Stimulated activated CD8-positive, alpha-beta memory T cell treated with anti-CD3 and anti-CD28 coated beads, Interleukin-15, amount 100 ng/mL, for 4 hours (primary cell): ENCODE measurements around the gene D2HGDH.

Source experiments
- DNase-seq, 2 donors: peaks; one replicate each; pipeline ENCODE4 v3.0.0-alpha.2; 2020; ENCODE audit warnings: low read depth in 2 of 2

D2HGDH gene

DNA sequence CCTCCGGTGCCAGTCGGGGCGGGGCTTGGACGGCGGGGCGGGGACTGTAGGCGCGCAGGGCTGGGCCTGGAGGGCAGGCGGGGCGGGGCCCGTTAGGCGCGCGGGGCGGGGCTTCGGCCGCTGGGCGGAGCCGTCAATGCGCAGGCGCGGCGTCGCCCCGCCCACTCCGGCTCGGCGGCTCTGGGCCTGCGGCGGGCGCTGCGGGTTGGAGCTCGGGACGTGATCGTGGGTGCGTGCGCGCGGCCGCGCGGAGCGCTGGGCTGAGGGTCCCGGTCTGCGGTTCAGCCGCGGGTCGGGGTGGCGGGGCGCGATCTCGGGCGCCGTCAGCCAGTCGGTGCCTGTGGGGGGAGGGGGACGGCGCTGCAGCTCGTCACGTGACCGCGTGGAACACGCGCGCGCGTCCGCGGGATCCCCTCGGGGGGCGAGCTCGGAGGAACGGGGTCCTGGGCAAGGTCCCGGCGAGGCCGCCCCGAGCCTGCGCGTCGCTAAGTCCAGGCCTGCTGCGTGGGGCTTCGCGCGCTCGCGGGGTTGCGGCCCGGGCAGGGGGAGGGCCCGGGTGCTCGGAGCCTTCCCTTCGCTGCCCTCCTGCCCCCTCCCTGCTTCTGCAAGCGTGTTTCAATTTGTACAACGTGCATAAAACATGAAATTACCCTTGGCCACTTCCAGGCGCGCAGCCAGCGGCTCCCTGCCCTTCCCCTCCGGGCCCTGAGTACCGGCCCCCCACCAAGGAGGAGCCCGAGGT lies at the start of gene D2HGDH:
D2HGDH (plus strand) TSS at position 164 of the 742 bp plus-strand sequence. CDS start 595 bp downstream, outside the sequence.
- DNase-seq, result peak; percentile 81 to 85

DNA sequence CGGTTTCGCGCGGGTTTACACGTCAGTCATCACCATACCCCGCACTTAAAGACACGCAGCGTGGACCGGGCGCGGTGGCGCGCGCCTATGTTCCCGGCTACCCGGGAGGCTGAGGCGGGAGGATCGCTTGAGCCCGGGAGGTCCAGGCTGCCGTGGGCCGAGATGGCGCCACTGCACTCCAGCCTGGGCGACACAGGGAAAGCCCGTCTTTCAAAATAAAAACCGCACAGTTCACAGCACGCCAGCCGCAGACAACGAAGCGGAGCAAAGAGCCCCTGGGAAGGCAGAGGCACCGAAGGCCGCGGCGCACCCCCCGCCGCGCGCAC lies 48.1 kb upstream of the D2HGDH start:
- DNase-seq, result no peak

- peak; percentile 87 to 93 for DNase-seq
Observed at GRCh38 chr2:241686650-241687425, 47.6 kb upstream of the D2HGDH start, which contains the start of gene DTYMK. Gene DTYMK, minus strand, starts transcription at chr2:241686815. Its CDS starts 32 bp downstream, at chr2:241686783.

GRCh38 chr2:241689306-241689705 lies 45.1 kb upstream of the D2HGDH start:
- no peak for DNase-seq

DNA sequence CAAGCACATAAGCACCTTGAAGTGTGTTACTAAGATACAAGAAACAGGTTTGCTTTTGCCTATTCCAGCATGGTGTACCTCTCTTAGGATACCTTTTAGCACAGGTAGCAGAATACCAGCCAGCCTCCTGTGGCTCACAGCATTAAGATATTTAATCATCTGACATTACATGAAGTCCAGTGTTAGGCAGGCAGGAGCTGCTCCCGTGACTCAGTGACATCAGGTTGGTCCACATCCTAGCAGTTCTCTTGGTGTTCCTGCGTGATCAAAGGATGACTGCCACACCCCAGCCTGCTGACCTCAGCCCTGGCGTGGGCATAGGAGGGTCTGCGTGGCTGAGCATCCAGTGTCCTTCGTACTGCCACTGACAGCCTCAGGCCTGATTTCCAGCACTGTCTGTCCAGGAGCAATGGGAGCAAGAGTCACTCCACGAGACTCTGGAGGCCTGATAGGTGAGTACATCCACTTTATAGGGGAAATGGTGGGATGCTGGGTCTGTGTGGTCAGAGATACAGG lies 44.2 kb upstream of the D2HGDH start:
- DNase-seq, result no peak

GRCh38 chr2:241692448-241692847 lies 42.0 kb upstream of the D2HGDH start:
- no peak for DNase-seq

GRCh38 chr2:241695651-241696050 lies 38.8 kb upstream of the D2HGDH start:
- no peak for DNase-seq

DNA sequence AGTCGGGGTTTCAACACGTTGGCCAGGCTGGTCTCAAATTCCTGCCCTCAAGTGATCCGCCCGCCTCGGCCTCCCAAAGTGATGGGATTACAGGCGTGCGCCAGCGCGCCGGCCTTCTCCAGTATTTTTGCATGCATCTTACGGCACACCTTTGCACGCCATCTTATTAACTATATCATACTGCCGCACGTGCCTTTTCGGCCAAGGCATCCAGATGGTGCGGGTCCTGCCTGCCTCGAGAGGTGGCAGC lies 33.4 kb upstream of the D2HGDH start:
- DNase-seq, result no peak

DNA sequence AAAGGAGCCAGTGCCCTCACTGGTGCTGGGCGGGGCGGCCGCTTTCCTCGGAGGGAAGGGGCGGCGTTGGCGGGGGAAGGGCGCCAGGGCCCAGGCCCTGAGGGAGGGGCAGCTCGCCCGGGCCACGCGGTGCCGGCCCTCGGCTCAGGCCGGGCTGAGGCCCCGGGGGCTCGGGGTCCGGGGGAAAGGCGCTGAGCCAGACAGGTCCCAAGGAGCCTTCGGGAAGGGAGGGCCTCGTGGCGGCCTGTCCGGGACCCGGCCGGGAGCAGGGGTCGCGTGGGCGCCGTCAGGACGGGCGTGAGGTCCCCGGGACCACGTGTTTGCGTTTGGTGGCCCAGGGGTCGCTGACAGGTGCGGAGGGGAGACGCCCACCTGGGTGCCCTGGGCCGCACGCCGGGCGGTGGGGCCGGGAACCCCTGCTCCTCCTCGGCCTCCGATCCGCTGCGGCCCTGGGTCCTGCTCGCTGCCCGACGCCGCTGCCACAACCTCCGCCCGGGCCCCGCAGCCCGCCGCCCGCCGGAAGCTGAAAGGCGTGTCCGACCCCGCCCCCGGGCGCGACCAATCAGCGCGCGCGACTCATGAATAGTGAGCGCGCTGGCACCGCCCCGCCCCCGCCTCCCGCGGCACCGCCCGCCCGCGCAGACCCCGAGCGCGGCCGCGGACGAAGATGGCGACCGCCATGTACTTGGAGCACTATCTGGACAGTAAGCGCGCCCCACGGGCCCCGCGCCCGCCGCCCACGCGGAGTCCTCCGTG lies 32.9 kb upstream of the D2HGDH start, which contains the start of gene ING5:
ING5 (plus strand) TSS at position 641 of the 756 bp plus-strand sequence; CDS start at position 668, 27 bp downstream.
- DNase-seq, result peak; percentile 88 to 91

DNA sequence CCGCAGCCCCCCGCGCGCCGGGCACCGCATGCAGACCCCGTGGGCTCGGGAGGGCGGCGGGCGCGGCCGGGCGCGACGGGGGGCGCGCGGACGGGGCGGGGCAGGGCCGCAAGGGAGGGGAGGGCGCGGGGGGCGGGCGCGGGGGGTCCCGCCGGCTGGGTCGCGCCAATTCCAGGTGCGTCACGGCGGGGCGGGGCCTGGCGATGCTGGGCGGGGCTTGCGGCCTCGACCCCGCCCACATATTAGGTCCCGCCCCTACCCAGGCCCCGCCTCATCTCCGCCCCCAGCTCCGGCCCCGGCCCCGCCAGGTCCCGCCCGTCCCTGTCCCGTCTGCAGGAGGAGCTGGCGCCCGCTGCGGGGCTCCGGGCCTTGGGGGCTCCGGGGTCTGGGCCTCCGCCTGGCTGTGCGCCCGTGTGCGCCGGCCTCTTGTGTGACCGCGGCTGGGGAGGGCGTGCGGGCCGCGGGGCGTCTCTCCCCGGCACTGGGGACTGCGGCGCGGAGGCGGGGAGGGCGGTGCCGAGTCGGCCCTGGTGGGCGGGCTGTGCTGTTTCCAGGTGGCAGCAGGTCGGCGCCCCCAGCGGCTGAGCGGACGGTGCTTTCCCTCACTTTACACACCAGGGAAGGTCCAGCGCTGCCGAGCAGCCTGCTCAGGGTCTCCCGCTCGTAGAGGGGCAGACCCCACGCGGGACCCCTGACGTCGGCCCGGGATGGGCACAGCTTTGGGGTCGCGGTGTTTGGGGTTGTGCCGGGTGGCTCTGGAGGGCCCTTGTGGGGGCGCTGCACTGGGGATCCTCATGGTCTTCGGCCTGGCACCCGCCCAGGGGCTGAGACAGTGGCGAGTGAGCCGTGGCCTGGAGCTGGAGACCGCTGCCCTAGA lies 32.0 kb upstream of the D2HGDH start:
- peak; percentile 85 to 88 for DNase-seq

GRCh38 chr2:241703032-241703604 lies 31.3 kb upstream of the D2HGDH start:
- no peak for DNase-seq

- DNase-seq, result no peak
Observed at GRCh38 chr2:241706537-241706936, 27.9 kb upstream of the D2HGDH start.

GRCh38 chr2:241708879-241709278 lies 25.6 kb upstream of the D2HGDH start:
- no peak for DNase-seq

DNA sequence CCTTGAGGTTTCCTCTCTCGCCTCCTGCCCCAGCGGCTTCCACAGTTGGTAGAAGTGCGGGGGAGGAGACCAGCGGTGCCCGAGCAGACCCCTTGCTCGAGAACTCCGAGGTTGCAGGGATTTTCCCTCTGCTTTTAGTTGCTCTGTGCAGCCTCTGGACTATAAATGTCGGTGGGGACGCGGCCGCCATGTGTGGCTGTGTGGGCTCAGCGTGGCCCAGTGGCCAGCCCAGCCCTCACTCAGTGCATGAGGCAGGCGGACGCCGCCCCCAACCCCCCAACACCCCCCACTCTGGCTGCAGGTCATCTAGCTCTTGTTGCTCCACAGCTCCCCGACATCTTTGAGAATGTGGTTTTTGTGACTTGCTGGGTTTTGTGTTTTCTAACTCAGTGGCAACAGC lies 15.3 kb upstream of the D2HGDH start:
- DNase-seq, result no peak

- DNase-seq, result no peak
Observed at GRCh38 chr2:241720099-241720498, 14.3 kb upstream of the D2HGDH start.

- DNase-seq, result no peak
Observed at GRCh38 chr2:241720560-241720959, 13.9 kb upstream of the D2HGDH start.

DNA sequence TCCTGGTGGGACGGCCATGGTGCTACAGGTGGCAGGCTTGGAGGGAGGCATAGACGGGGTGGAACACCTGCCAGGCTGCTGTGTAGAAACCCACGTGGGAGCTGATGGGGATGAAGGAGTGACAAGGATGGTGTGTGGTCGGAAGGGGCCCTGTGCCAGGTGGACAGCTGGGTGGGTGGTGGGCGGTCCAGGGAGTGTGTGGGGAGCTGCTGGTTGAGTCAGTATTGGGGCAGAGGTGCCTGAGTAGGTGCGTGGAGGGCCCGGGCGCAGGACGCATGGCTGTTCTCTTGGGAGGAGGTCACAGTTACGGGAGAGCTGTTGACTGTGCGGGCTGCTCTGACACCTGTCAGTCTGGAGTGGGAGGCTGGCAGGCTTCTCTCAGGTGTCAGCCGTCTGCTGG lies 12.6 kb upstream of the D2HGDH start:
- DNase-seq, result no peak

- no peak for DNase-seq
Observed at GRCh38 chr2:241722896-241723454, 11.5 kb upstream of the D2HGDH start.

DNA sequence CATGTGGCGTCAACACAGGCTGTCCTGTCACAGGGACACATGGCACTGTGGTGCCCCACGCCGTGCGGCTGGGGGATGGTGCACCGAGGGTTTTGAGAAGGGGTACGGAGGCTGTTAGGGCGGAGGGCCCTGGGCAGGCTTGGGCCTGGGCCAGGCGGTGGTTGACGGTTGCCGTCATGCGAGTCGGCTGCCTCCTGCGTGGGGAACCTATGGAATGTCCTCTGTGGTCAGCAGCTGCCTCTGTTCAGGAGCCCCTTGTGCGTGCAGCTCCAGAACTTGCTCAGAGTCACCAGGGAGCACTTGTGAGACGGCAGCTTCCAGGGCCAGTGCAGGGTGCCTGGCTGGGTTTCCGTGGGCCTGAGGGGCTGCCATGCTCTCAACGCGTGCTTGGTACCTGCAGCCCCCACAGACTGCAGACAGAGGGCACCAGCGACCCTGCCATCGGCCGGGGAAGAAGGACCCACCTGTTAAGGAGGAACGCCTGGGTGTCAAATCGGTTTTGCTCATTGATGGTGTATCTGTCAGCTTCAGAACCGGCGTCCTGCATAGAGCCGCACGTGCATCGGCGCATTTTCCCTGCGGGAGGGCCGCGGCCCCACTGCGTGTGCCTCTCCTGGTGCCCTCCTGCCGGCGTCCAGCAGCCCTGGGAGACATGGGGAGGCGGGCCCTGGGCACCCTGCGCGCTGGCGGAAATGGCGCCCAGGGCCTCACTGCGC lies 10.0 kb upstream of the D2HGDH start:
- DNase-seq, result no peak
